ENCODE results near the gene MRPL43.
"Not testable (repeated sequence)": the region's sequence is repeated elsewhere in the genome, so short reads cannot be mapped to it uniquely, and the experiment has no call there.

Gene MRPL43

GRCh38 chr10:100986952-100987684 is at the start of gene MRPL43, which contains the start of gene TWNK:
Gene MRPL43, minus strand, starts transcription at chr10:100987497. Its CDS starts 54 bp downstream, at chr10:100987443.
Gene TWNK, plus strand, starts transcription at chr10:100987543. Its CDS starts 668 bp downstream, at chr10:100988211.
- peak; percentile 73 for DNase-seq (ENCODE audit: low read depth)

- DNase-seq (ENCODE audit: low read depth), result no peak
These were observed 49.4 kb upstream of the MRPL43 start for GRCh38 chr10:101036726-101037125.

- no peak for DNase-seq (ENCODE audit: low read depth)
These were observed 48.8 kb upstream of the MRPL43 start for GRCh38 chr10:101035916-101036702.

- DNase-seq (ENCODE audit: low read depth), result no peak
These were observed 48.0 kb upstream of the MRPL43 start for GRCh38 chr10:101035314-101035713.

GRCh38 chr10:101034404-101034803 is 47.1 kb upstream of the MRPL43 start:
- DNase-seq (ENCODE audit: low read depth), result not testable (repeated sequence)

- DNase-seq (ENCODE audit: low read depth), result no peak
These were observed 46.0 kb upstream of the MRPL43 start for GRCh38 chr10:101033276-101033675.

GRCh38 chr10:101032637-101033224 is 45.4 kb upstream of the MRPL43 start:
- DNase-seq (ENCODE audit: low read depth), result peak; percentile 60

GRCh38 chr10:101031796-101032636 is 44.7 kb upstream of the MRPL43 start:
- DNase-seq (ENCODE audit: low read depth), result peak; percentile 66

GRCh38 chr10:101031128-101031795 is 44.0 kb upstream of the MRPL43 start, which contains the start of the genes PDZD7 and SFXN3:
Gene PDZD7, minus strand, starts transcription at chr10:101031129. Its CDS starts 910 bp downstream, at chr10:101030219.
Gene SFXN3, plus strand, starts transcription at chr10:101031234. Its CDS starts 3,461 bp downstream, at chr10:101034695.
- DNase-seq (ENCODE audit: low read depth), result peak; percentile 92

GRCh38 chr10:101030496-101031127 is 43.3 kb upstream of the MRPL43 start:
- no peak for DNase-seq (ENCODE audit: low read depth)

GRCh38 chr10:101029520-101030295 is 42.4 kb upstream of the MRPL43 start:
- DNase-seq (ENCODE audit: low read depth), result no peak

GRCh38 chr10:101028446-101029337 is 41.4 kb upstream of the MRPL43 start:
- DNase-seq (ENCODE audit: low read depth), result no peak

- DNase-seq (ENCODE audit: low read depth), result no peak
These were observed 39.9 kb upstream of the MRPL43 start for GRCh38 chr10:101027106-101027720.

- DNase-seq (ENCODE audit: low read depth), result no peak
These were observed 35.8 kb upstream of the MRPL43 start for GRCh38 chr10:101022967-101023705.

GRCh38 chr10:101021692-101022251 is 34.5 kb upstream of the MRPL43 start:
- no peak for DNase-seq (ENCODE audit: low read depth)

GRCh38 chr10:101021239-101021638 is 33.9 kb upstream of the MRPL43 start:
- no peak for DNase-seq (ENCODE audit: low read depth)

- no peak for DNase-seq (ENCODE audit: low read depth)
These were observed 33.3 kb upstream of the MRPL43 start for GRCh38 chr10:101020427-101021075.
